HG03039 (cell line): ENCODE data around the gene KCNQ1OT1.
"Not testable (repeated sequence)": the region's sequence is repeated elsewhere in the genome, so short reads cannot be mapped to it uniquely, and the experiment has no call there.

ENCODE experiments used
- ATAC-seq: cut with Tn5 transposase; IDR thresholded peaks from one replicate; pipeline ENCODE4 v1.9.1; 2021; ENCODE audit warnings: mild to moderate bottlenecking, moderate library complexity; ENCODE audit not compliant: unreplicated experiment

Gene KCNQ1OT1

DNA sequence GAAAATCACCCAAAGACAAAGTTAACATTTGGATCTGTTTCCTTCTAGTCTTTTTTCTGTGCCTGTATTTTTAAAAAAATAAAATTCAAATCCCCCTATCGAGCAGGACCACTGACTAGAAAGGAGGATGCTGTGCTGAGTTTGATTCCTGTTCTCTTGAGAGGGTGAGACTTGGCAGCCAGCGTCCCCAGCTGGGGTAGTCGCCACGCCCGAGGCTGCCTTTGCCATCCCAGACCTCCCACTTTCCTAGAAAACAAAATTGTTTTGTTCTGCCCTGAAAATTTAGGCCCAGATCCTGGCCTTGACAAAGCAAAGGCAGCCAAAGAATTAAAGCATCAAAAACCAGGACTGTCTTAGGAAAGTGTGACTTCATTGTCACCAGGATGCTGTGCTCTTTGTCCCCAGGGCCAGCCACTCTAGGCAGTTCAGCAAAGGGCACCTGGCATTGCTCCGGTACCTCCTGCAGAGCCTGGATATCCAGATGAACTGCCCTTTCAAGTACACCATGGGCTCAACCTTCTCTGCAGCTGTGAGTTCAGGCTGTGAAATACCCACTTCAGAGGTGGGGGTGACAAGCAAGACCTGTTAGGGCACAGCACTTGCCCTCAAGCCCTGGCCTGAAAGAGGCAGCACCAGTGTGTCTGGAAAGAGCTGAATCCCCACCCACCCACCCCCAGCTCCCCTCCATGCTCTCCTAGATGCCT lies 44.6 kb downstream of the KCNQ1OT1 start:
- no peak for ATAC-seq

DNA sequence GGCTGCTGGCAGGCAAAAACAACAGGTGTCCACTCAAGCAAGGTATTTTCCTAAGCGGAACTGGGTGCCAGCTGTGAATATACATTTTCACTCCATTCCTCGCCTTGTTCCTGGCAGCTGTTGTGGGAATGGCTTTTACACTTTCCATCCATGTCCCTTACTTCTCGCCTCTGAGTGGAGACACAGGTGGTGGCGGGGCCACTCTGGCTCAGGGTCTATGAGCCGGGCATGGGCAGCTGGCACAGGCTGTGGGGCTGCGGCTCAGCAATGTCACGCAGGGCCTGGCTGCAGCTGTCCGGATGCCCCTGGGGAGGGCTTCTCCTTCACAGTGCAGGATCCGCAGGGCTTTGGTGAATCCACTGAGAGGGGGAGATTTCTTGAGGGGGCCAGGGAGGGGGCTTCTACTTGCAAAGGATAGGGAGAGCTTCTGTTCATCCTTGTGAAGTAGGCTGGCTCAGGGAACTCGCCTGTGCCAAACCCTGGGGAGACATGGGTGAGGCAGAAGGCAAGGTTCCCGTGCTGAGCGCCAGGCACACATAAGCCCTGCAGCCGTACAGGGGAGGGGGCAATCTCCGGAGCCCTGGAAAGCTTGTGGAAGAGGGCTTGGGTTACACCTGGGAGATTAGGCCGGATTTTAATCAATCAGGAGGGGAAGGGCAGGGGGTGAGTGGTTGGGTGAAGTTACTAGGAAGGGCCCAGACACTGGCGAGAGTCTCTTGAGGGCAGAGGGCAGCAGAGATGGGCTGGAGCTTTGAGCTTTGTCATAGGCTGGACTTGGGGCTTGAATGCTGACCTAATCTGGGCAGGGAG lies 45.7 kb downstream of the KCNQ1OT1 start:
- no peak for ATAC-seq

DNA sequence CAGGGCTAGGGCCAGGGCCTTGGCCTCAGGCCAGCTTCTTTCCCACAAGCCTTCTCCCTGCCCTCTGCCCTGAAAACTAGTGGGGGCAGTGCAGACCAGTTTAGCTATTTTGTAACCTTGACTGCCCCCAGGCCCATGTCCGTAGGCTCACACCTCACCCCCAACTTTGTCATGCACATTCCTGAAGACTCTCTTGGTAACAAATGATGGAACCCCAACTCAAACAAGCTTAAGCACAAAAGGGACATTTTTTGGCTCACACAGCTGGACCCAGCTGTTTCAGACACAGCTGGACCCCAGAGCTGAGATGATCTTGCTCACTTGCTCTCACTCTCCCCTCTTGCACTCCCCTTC lies 46.6 kb downstream of the KCNQ1OT1 start:
- ATAC-seq = no peak

DNA sequence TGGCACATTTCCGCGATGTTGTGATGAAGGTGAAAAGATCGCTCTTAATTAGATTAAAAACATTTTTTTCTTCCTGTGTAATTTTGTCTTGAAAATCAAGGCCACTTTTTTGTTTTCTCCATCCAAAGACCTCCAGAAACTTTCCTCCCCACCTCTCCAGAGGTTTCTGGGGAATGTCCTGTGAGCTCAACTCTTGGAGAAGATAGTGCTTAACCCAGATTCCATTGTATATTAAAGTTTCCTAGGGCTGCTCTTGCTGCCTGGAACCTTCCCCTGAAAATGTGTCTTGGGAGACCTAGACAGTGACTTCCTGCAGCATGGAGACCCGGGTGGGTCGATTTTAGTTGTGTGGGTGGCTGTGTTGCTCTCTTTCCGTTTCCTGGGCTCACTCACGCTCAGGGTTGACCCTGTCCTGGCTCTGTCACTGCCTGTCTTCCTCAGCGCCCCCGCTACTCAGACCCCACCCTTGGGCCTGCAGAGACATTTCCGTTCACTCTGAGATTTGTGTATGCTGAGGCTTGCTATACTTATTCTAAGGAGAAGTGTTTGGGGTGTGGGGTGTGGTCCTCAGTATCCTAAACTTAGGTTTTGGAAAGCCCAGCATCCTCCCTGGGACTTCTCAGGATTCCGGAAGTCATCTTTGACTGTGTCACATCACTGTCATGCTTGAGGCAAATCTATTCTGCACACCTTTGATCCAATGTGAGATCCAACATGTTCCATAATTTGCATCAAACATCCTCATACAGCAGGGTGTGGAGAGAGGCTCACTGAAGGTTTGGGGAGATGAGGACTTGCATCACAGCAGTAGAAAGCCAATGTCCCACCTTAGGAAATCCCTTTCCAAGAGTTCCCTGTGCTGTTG lies 47.2 kb downstream of the KCNQ1OT1 start:
- ATAC-seq = no peak

DNA sequence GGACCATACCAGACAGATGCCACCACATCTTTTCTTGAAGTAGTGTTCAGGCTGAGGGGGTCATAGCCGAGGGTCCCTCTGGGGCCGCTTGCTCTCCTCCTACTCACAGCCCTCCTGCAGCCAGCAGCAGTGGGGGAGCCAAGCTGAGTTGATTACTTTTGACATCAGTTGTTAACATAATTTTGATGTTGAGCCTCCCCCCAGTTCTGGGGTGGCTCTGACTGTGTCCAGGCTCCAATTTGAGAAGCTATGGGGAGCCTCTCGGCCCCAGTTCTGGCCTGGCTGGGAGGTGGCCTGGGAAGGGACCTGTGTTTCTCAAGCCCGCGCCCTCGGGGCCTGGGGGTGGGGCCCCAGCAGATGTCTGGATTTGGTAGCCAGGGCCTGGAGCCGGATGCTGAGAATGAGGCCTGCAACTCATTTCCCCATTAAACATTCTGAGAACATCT lies 47.9 kb downstream of the KCNQ1OT1 start:
- no peak for ATAC-seq

DNA sequence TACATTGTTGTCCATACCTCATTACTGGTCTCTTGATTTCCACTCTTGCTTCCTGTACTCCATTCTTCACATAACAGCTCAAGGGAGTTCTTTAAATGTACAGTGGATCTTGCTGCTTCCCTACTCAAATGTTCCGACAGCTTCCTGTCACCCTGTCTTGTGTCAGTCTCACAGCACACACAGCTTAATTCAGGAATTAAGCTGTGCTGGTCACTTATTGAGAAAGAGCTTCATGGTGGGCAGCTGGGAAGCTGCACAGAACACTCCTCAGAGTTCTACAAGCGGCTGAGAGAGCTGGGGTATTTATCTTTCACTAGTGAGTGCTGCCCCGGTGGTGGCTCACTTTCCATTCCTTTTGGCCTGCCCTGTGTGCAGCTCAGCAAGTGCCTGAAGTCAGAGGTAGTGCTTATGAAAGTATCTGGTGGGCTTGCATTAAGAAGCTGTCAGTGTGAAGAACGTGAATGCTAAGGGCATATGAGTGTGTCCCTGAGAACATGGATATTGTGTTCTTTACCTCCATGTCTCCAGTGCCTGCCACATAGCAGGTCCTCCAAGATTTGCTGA lies 48.7 kb downstream of the KCNQ1OT1 start:
- no peak for ATAC-seq

DNA sequence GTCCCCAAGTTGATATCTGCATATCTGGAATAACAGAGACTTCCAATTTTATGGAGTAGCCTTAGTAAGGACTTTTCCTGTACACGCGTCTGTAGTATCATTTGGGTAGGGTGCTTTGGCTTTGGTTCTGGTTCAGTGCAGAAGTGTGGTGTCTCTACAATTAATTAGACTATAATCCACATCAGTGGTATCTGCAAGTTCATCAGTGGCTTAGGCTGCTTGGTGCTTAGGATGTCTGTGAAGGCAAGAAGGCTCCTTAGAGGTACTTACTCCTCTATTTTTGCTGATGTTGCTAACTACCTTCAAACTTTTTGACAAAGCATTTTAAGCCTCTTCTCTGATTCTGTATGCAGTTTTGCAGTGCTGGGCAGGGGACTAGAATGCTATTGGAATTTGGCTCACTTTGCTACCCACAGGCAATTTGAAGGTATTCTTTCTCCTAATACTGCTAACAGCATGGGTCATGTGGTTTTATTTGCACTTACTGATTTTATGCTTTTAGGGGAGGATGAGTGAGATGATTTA lies 49.4 kb downstream of the KCNQ1OT1 start:
- ATAC-seq = no peak

DNA sequence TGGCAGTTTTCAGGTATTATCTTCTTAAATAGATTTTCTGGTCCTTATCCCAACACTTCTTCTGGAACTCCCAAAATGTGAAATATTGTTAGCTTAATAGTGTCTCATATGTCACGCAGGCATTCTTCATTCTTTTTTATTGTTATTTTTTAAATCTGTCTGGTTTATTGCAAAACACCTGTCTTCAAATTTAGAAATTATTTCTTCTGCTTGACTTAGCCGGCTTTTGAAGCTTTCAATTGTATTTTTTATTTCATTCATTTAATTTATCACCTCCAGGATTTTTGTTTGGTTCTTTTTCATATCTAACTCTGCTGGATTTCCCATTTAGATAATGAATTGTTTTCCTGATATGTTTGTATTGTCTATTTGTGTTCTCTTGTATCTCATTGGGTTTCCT lies 49.9 kb downstream of the KCNQ1OT1 start:
- no peak for ATAC-seq

DNA sequence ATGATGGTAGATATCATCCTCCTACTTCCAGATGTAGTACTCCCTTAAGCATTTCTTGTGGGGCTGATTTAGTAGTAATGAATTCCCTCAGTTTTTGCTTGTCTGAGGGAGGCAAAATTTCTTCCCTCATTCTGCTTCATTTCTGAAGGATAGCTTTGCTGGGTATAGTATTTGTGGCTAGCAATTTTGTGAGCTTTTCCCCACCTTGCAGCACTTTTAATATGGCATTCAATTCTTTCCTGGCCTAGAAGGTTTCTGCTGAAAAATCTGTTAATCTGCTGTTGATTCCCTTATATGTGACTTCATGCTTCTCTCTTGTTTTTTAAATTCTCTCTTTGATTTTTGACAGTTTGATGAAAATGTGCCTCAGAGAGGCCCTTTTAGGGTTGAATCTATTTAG lies 50.4 kb downstream of the KCNQ1OT1 start:
- ATAC-seq = no peak

DNA sequence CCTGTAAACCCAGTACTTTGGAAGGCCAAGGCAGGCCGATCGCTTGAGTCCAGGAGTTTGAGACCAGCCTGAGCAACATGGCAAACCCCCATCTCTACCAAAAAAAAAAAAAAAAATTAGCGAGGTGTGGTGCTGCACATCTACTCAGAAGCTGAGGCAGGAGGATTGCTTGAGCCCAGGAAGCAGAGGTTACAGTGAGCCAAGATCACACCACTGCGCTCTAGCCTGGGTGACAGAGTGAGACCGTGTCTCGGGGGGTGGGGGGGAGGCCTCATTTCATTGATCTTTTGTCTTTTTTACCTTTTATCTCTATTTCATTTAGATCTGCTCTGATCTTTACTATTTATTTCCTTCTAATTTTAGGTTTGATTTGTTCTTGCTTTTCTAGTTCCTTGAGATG lies 51.8 kb downstream of the KCNQ1OT1 start:
- ATAC-seq = no peak

DNA sequence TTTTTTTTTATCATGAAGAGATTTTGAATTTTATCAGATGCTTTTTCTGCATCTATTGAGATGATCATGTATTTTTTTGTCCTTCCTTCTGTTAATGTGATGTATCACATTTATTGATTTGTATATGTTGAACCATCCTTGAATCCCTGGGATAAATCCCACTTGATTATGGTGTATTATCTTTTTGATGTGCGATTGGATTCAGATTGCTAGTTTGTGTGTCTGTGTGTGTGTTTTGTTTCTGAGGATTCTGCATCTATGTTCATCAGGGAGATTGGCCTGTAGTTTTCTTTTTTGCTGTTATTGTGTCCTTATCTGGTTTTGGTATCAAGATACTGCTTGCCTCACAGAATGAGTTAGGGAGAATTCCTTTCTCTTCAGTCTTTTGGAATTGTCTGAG lies 52.6 kb downstream of the KCNQ1OT1 start:
- no peak for ATAC-seq

DNA sequence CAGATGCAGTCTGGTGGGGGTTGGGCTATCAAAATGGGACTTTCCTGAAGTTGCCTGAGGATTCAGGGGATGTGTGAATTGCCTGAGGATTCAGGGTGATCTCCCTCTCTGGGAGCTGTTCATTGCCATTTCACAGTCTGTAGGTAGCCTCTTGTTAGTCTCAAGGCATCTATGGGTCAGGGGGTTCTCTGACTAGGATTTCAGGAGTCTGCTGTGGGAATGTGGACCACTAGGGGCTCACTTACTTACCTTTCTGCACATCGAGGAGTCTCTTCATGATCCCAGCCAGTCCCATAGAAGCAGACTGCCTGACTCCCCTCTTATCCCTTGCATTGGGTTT lies 54.0 kb downstream of the KCNQ1OT1 start:
- no peak for ATAC-seq

DNA sequence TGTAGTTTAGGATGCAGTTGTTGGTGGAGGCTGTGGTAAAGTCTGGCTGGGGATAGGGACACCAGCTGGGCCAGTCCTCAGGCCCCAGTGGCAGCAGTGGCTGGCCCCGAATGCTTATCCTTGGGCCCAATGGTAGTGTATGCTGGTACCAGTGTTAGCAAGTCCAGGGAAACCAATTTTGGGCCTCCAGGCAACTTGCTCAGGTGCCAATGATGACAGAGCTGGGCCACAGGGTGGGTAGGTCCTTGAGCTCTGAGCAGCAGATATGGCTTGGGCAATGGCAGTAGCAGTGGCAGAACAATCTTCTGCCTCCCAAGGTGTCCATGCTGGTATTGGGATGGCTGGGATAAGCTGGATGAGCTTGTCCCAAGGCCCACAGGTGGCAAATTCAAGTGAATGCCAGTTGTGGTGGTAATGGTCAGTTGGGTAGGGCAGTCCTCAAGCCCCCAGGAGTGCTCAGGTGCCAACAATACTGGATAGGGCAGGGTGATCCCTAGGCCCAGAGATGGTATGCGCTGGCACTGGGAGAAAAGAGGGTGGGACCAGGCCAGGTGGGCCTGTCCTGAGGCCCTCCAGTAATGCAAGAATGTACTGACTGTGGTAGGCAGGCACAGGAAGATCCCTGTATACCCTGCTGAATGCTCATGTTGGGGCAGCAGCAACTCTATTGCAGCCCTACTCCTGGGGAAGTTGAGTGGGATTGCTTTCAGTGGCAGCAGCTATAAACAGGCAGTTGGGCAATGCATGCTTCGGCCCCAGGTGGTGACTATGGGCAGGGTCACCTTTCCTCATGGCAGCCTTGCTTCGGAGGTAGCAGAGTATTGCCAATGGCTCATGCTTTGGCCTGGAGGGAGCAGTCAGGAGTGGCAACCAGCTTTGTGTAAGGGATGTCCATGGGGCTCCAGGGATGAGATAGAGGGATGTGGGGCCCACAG lies 54.7 kb downstream of the KCNQ1OT1 start:
- no peak for ATAC-seq

DNA sequence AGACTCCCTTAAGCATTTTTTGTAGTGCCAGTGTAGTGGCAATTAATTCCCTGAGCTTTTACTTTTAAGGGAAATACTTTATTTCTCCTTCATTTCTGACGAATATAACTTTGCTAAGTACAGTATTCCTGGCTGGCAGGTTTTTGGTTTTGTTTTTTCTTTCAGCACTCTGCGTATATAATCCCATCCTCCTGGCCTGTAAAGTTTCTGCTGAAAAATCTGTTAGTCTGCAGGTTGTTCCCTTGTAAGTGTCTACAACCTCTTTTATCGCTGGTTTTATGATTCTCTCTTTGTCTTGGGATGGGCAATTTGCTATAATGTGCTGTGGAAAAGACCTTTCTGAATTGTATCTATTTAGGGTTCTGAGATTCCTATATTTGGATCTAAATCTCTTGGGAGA lies 56.0 kb downstream of the KCNQ1OT1 start:
- no peak for ATAC-seq

DNA sequence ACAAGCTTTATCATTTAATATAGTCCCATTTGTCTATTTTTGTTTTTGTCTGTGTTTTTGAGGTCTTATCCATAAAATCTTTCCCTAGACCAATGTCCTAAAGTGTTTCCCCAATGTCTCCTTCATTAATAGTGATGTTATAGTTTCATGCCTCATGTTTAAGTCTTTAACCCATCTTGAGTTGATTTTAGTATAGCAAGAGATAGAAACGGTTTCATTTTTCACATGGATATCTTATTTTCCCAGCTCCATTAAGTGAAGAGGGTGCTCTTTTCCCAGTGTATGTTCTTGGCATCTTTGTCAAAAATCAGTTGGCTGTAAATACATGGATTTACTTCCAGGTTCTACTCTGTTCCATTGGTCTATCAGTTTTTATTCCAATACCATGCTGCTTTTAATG lies 58.2 kb downstream of the KCNQ1OT1 start:
- ATAC-seq = no peak

DNA sequence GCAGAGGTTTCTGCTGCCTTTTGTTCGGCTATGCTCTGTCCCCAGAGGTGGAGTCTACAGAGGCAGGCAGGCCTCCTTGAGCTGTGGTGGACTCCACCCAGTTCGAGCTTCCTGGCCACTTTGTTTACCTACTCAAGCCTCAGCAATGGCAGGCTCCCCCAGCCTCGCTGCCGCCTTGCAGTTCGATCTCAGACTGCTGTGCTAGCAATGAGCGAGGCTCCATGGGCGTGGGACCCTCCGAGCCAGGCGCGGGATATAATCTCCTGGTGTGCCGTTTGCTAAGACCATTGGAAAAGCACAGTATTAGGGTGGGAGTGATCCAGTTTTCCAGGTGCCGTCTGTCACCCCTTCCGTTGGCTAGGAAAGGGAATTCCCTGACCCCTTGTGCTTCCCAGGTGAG lies 60.0 kb downstream of the KCNQ1OT1 start:
- not testable (repeated sequence) for ATAC-seq

DNA sequence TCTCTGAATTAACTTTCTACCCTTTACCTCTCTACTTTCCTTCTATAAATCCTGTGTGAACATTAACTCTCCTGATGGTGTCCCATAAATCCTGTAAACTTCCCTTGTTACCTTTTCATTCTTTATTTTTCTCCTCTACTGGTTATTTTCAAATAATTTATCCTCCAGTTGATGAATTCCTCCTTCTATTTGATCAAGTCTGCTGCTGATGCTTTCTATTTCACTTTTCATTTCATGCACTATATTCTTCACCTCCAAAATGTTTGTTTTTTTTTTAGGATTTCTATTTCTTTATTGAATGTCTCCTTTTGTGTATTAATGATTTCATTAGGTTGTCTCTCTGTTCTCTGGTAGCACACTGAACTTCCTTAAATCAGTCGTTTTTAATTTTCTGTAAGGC lies 68.6 kb downstream of the KCNQ1OT1 start:
- no peak for ATAC-seq

DNA sequence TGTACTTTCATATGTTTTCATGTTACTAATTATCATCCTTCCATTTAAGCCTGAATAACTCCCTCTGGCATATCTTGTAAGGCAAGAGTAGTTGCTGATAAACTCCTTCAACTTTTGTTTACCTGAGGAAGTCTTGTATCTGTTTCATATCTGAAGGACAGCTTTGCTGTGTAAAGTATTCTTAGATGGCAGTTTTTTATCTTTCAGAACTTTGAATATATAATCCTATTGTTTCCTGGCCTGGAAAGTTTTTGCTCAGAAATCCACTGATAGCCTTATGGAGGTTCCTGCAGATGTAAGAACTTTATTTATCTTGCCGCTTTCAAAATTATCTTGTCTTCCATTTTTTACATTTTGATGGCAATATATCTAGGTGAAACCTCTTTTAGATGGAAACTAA lies 69.1 kb downstream of the KCNQ1OT1 start:
- no peak for ATAC-seq

DNA sequence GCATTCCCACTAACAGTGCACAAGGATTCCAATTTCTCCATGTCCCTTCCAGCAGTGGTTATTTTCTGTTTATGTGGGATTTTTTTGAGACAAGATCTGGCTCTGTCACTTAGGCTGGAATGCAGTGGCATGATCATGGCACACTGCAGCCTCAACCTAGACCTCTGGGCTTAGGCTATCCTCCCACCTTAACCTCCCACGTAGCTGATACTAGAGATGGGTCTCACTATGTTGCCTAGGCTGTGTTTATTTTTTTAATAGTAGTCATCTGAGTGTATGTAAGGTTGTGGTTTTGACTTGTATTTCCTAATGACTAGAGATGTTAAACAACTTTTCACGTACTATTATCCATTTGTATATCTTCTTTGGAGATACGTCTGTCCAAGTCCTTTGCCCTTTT lies 74.6 kb downstream of the KCNQ1OT1 start:
- ATAC-seq = no peak

DNA sequence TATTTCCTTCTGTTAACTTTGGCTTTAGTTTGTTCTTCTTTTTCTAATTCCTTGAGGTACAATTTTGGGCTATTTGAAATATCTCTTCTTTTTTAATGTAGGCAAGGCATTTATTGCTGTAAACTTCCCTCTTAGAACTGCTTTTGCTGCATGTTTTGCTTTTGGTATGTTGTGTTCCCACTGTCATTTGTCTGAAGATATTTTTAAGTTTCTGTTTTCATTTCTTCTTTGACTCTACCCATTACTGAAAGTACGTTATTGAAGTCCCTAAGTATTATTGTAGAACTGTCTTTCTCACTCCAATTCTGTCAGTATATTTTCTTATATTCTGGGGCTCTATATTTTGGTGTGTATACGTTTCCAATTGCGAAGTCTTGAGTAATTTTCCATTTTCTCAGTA lies 77.9 kb downstream of the KCNQ1OT1 start:
- no peak for ATAC-seq
